GM19193 (cell line): ENCODE data around the gene RPN1.

Experiments
- POLR2A ChIP-seq: IDR thresholded peaks from 4 replicates; pipeline ENCODE4 v1.6.1; 2011; ENCODE audit not compliant: insufficient read depth, insufficient read length; ENCODE audit errors: extremely low read depth

The RPN1 gene

GRCh38 chr3:128665362-128666021 is 14.9 kb upstream of the RPN1 start:
- TF ChIP-seq POLR2A, result no peak

DNA sequence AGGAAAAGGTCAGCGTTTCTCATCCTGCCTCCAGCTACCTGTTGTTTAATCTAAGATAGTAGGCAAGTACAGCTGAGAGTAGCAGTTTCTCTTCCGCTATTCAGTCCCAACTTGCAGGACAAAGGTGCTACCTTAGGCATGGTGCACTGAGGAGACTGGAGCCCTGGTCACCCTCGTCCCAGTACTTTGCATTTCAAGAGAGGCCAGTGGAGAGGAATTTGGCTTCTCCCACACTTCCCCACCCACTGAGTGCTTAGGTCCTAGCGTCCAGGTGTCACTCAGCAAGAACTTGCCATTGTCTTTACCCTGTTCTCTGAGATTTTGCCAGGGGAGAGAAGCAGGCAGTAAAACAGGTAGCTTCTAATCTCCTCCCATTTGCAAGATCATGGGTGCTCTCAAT is 12.5 kb upstream of the RPN1 start:
- no peak for TF ChIP-seq POLR2A

DNA sequence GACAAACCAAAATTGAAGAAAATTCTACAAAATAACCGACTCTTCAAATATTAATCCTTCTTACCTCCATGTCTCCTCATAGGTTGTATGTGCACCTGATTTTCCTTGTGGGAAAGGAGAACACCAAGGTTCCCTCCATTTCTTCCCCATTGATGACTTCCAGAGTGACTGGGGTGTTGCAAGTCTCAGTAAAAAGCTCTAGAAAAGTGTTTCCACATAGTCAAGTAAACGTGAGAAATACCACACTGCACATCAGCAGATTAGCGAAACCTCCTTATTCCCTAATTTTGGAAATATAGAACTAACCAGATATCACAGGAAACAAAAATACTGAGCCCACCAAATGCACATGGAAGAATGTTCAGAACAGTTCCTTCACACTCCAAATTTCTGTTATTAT is 4.9 kb upstream of the RPN1 start:
- no peak for TF ChIP-seq POLR2A

GRCh38 chr3:128648940-128649663 is 1.5 kb downstream of the RPN1 start:
- no peak for TF ChIP-seq POLR2A

- TF ChIP-seq POLR2A, result no peak
Observed at GRCh38 chr3:128648402-128648801, 2.2 kb downstream of the RPN1 start.

DNA sequence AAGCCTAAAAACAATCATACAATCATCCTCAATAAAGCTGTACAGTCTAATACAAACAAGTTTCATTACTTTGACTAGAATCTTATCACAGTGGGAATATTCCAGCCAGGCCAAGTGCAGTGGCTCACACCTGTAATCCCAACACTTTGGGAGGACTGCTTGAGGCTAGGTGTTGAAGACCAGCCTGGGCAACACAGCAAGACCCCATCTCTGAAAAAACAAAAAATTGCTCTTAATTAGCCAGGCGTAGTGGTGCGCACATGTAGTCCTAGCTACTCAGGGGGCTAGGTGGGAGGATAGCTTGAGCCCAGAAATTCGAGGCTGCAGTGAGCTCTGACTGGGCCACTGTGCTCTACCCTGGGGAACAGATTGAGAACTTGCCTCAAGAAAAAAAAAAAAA is 3.3 kb downstream of the RPN1 start:
- TF ChIP-seq POLR2A, result no peak

DNA sequence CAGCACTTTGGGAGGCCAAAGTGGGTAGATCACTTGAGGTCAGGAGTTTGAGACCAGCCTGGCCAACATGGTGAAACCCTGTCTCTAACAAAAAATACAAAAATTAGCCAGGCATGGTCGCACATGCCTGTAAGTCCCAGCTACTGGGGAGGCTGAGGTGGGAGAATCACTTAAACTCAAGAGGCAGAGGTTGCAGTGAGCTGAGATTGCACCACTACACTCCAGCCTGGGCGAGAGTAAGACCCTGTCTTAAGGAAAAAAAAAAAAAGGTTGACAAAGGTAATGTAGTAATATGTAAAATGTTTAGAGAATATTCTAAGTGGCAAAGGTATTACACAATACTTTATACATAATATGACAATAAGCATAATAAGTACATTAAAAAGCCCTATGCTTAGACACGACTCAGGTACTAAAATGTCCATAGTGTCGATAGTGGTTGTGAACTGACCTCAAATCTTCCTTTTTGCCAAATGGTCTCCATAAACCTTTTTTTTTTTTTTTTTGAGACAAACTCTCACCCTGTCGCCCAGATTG is 16.5 kb downstream of the RPN1 start:
- no peak for TF ChIP-seq POLR2A

- no peak for TF ChIP-seq POLR2A
Observed at GRCh38 chr3:128632301-128632700, 18.3 kb downstream of the RPN1 start.

DNA sequence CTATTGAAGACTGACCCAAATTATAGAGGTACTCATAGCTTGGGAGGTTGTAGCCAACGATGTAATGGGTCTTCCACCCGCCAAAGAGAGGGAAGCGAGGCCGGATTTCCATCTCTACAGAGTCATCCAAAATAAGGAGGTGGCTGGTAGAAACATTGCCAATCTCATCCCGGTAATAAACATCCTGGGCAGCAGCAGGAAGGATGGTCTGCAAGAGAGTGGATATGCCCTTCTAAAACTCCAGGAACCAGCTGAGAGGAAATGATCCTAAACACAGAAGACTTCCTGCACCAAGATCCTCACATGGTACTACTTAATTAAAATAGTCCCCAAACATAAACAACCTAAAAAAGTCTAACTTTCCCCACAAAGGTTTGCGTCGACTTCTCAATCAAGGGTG is 20.7 kb downstream of the RPN1 start:
- TF ChIP-seq POLR2A, result no peak

DNA sequence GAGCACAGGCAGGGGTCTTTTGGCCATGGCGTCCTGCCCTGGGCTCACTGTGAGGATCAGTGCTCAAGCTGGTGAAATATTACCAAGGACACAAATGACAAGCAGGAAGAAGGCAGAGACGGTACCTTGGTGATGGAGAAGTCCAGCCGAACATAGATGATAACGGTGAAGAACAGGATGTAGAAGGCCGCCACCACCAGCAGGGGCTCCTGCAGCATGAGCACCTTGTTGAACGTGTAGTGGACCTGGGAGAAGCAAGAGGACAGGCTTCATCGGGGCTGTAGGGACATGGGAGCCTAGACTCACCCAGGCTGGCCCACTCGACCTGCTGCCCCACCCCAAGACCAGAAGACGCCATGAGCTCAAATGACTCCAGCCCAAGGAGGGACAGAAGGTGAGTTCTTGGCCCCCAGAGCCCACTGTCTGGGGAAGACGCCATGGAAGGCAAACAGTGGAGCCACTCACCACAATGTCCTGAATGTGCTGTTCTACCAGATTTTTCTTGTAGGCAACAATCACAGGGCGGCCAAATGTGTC is 25.1 kb downstream of the RPN1 start:
- no peak for TF ChIP-seq POLR2A

GRCh38 chr3:128624526-128625138 is 26.0 kb downstream of the RPN1 start:
- TF ChIP-seq POLR2A, result no peak

DNA sequence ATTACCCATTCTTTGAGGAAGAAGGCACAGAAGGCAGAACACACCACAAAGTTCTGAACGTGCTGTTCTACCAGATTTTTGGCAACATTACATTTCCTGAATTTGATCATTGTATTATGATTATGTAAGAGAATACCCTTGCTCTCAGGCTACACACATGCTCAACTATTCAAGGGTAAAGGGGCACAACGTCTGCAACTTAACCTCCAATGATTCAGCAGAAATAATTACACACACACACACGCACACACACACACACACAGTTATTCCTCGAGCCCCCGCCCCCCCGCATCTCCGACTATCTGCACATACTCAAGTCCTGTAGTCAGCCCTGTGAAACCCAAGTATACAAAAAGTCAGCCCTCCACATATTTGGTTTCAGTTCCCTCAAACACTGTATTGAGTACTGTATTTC is 26.8 kb downstream of the RPN1 start:
- no peak for TF ChIP-seq POLR2A

DNA sequence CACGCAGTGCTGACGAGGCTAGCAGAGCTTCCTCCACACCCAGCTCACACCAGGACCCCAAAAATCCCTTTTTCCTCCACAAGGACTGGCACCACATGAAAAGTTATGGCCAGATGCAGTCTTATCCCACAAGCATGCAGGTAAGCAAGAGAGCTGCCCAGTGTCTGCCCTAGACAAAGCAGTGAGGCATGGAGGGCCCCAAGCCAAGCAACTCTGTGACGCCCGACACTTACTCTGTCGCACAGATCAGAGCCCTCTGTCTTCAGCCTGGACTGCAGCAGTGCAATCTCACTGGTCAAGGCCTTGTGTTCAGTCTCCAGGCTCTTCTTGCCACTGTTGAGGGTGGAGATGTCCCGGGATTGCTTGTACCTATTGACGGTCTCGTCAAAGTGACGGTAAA is 28.7 kb downstream of the RPN1 start:
- no peak for TF ChIP-seq POLR2A

DNA sequence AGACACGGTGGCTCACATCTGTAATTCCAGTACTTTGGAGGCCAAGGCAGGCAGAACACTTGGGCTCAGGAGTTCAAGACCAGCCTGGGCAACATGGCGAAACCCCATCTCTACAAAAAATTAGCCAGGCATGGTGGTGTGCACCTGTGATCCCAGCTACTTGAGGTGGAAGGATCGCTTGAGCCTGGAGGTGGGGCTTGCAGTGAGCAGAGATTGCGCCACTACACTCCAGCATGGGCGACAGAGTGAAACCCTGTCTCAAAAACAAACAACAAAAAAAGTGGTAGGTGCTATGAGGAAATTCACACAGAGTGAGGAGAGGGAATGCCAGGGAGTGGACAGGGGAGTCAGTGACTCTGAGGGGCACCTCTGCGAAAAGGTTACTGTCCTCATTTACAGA is 29.4 kb downstream of the RPN1 start:
- TF ChIP-seq POLR2A, result no peak

DNA sequence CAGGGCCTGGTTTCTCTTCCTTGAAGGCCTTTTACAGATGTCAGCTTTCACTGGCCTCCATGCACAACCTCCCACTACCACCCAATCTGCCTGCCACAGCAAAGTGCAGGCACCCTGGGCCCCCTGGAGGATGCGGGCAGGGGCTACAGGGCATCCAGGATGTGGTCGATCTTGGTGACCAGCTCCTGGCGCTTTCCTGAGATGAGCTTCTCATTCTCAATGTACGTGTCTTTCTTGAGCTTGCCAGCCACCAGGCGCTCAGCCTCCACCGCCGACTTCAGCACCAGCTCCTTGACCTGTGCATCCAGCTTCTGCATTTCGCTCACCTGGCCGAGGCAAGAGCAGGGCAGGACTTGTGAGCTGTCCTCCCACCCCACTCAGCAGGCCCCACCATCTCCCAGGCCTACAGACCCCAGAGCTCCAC is 30.3 kb downstream of the RPN1 start:
- TF ChIP-seq POLR2A, result no peak
